HG03439 (cell line): ENCODE data around the gene HOXC12.

ENCODE experiments used
- ATAC-seq: cut with Tn5 transposase; IDR thresholded peaks from one replicate; pipeline ENCODE4 v1.9.1; 2021; ENCODE audit warnings: mild to moderate bottlenecking, moderate library complexity; ENCODE audit not compliant: unreplicated experiment

Gene HOXC12

GRCh38 chr12:53971129-53971528 is 16.4 kb downstream of the HOXC12 start:
- ATAC-seq, result no peak

- ATAC-seq, result no peak
These were observed 17.0 kb downstream of the HOXC12 start for GRCh38 chr12:53971686-53972085.

- ATAC-seq, result no peak
These were observed 17.5 kb downstream of the HOXC12 start for GRCh38 chr12:53972152-53972702.

GRCh38 chr12:53972722-53973235 is 18.1 kb downstream of the HOXC12 start, which contains the start of gene HOXC11:
TSS of gene HOXC11 (plus strand) at chr12:53973126. CDS start at chr12:53973242, 116 bp downstream.
- no peak for ATAC-seq

- no peak for ATAC-seq
These were observed 18.7 kb downstream of the HOXC12 start for GRCh38 chr12:53973236-53974042.

- ATAC-seq, result no peak
These were observed 19.7 kb downstream of the HOXC12 start, which contains the start of gene HOTAIR for GRCh38 chr12:53974084-53975063. TSS of gene HOTAIR (minus strand) at chr12:53974954.

- ATAC-seq, result no peak
These were observed 20.4 kb downstream of the HOXC12 start for GRCh38 chr12:53975064-53975471.

- no peak for ATAC-seq
These were observed 20.9 kb downstream of the HOXC12 start for GRCh38 chr12:53975479-53976152.

- no peak for ATAC-seq
These were observed 21.6 kb downstream of the HOXC12 start for GRCh38 chr12:53976172-53976822.

- ATAC-seq, result no peak
These were observed 22.3 kb downstream of the HOXC12 start for GRCh38 chr12:53976823-53977595.

- ATAC-seq, result no peak
These were observed 23.1 kb downstream of the HOXC12 start for GRCh38 chr12:53977596-53978445.

GRCh38 chr12:53978477-53979356 is 24.0 kb downstream of the HOXC12 start:
- no peak for ATAC-seq

- no peak for ATAC-seq
These were observed 25.6 kb downstream of the HOXC12 start for GRCh38 chr12:53980104-53980801.

GRCh38 chr12:53980802-53981496 is 26.2 kb downstream of the HOXC12 start:
- ATAC-seq, result no peak

GRCh38 chr12:53981634-53982565 is 27.2 kb downstream of the HOXC12 start:
- no peak for ATAC-seq
